HG03460 (cell line): ENCODE results near the gene ADCY5.

Source experiments
- ATAC-seq: cut with Tn5 transposase; IDR thresholded peaks from one replicate; pipeline ENCODE4 v1.9.1; 2021; ENCODE audit not compliant: unreplicated experiment

ADCY5 gene

DNA sequence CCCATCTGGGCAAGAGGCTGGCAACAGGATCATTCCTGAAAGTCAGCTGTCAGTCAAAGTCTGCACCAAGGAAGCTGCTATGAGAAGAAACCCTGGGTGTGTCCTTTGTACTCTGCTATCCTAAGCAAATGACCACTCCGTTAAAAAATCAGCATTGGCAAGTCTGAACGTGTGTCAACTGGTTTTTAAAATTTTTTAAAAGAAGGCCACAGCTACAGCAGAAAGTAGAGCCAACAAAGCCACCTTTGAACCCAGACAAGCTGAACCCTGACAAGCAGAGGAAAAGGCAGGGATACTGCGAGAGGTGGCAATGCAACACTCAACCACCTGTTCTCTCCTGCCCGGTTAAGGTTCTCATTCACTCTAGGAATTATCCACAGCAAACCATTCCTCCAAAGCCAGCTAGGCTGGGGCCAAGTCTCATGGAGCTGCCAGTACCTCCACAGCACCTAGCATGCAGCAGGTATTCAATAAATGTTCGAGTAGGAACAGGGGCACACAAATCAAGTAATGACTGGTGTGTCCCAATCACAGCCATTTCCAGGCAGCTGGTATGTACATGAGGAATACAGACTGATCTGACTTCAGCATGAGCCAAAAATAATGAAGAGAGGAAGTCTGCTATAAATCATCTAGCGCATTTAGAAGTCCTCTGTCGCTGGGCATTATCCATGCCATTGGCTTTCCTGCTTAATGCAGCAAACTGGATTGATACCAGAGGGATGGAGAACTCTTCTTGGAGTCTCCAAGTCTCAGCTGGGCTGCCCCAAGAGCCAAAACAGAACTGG is 76.0 kb downstream of the ADCY5 start:
- no peak for ATAC-seq

DNA sequence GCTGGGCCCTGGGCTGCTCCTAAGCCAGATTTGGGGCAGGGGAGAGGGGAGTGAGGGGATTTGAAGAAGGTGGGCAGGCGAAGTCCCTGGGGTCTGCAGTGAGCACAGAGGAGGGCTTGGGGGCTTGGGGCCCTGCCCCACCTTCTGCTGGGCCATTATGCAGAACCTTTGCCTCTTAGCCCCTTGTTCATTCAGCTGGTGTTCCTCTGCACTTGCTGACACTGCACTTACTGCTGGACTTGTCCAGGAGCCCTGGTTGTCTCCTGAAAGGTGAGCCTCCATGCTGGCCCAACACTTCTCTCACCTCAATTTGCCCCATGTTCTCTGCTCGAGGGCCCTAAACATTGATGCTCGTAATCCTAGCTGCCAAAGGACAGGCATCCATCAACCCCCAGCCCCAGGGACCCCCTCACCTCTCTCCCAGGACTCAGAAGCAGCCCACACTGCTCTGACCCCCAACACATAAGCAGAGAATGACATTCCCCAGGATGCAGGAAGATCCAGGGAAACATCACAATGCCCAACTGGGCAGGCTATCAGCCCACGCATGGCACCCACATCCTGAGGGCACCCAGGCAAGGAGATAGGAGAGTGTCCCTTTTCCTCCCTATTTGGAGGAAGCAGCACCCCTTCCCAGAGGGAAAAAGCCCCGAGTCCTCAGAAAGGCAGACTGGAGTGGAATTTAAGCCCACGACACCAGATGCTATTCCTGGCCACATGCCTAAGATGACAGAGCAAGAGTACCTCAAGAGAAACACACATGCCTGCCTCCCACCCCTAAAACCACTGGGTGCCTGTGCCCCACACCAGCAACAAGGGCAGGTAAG is 76.8 kb downstream of the ADCY5 start:
- no peak for ATAC-seq

GRCh38 chr3:123371426-123371825 is 77.5 kb downstream of the ADCY5 start:
- no peak for ATAC-seq

GRCh38 chr3:123370819-123371218 is 78.1 kb downstream of the ADCY5 start:
- no peak for ATAC-seq

DNA sequence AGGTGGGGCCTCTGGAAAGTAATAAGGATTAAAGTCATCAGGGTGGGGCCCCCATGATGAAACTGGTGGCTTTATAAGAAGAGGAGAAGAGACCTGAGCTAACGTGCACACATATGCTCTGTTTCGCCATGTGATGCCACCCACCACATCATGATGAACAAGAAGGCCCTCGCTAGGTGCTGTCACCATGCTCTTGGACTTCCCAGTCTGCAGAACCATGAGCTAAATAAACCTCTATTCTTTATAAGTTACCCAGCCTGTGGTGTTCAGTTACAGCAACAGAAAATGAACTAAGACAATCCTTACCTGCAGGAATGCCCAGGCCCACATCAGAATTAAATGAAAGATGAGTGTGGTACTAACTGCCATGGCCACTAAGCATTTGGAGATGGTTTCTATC is 79.8 kb downstream of the ADCY5 start:
- no peak for ATAC-seq

GRCh38 chr3:123367467-123368154 is 81.3 kb downstream of the ADCY5 start:
- ATAC-seq, result no peak

- ATAC-seq, result no peak
These were observed 83.3 kb downstream of the ADCY5 start for GRCh38 chr3:123365450-123366143.

DNA sequence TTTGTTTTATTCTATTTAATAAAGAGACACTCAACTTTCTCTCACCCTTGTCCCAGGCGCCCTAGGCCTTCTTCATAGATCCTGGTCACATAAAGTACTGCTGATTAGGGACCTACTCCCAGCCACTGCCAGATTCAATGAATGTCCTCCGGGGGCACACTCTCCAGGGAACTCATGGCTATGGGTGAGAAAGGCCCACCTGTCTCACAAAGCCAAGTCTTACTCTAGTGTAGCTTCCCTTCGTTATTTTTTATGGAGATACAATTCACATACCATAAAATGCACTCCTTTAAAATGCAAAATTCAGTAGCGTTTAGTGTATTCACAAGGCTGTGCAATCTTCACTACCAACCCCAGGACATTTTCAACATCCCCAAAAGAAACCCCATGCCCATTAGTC is 87.8 kb downstream of the ADCY5 start:
- ATAC-seq, result no peak

DNA sequence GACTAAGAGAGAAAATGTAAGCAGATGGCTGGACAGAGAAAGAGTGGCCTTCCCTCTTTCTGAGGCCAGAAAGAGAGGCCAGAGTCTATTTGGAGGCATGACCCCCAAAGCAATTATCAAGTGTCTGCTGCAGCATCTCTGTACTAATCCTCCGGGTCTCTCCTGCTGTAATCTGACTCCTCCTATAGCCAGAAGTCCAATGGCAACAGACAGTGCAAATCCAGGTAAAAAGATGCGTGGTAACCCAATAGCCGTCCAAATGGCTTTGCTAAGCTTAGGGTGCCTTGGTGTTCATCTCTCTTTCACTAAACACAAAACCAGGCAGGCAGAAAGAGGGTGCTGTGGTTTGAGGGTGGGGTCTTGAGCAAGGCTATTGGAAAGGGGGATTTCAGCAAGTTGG is 91.6 kb downstream of the ADCY5 start:
- ATAC-seq, result no peak

- no peak for ATAC-seq
These were observed 95.0 kb downstream of the ADCY5 start for GRCh38 chr3:123353850-123354233.

DNA sequence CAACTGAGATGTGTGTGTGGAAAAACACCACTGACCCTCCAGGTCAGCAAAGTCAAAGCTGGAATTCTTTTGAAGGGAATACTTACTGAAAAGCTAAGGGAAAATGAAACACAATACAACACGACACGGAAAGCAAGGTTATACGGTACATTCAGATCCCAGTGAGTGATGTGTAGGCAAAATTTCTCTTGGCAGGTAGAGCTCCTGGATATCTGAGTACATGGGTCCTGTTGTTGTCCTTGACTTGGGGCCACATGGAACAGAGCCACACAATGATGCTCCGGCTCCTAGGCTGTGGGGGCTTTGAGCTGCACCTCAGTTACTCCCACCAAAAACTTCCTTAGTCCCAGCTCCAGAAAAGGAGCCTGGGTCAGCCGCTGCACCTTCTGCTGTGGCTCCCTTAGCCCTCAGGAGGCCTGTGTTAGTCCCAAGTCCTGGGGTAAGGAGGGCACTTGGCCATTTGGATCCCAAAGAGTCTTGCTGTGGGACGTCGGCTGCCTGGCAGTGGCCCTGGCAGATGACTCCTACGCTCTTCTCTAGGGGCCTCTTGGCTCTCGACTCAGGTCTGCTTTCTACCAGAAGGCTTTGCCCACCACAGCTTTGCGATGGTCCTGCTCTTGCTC is 95.6 kb downstream of the ADCY5 start:
- no peak for ATAC-seq

GRCh38 chr3:123352134-123352554 is 96.7 kb downstream of the ADCY5 start:
- ATAC-seq, result no peak

DNA sequence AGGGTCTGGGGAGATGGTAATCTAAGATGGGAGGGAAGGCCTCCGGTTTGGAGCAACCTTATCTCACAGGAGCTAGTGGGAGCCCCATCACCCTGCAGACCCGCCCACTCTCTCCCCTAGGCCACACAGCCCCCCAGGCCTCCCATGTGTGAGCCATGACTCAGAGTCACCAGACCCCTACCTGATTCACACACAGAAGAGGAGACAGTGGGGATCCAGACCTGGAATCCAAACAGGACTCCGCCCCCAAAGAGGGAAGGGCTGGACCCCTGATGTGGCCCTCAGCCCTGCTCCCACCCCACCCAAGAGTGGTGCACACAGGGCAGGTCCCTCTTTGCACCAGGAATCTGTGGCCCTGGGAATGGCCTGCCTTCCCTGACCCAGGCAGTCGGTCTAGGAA is 97.4 kb downstream of the ADCY5 start:
- ATAC-seq, result no peak

DNA sequence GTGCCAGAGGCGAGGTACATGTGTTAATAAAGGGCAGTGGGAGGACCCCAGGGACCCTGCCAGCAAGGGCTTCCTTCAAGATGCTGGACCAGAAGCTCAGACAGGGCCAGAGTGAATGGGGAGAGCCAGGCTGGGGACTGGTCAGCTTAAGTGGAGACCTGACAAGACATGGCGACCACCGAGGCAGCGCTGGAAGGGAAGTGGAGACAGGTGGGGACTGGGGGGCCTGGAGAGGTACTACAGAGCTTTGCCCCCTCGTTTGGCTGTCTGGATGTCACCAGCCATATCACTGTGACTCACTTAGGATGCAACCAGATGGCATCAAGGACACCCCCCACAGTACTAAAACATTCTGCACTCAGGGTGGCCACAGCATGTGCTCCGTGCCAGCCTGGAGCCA is 97.9 kb downstream of the ADCY5 start:
- ATAC-seq, result no peak

DNA sequence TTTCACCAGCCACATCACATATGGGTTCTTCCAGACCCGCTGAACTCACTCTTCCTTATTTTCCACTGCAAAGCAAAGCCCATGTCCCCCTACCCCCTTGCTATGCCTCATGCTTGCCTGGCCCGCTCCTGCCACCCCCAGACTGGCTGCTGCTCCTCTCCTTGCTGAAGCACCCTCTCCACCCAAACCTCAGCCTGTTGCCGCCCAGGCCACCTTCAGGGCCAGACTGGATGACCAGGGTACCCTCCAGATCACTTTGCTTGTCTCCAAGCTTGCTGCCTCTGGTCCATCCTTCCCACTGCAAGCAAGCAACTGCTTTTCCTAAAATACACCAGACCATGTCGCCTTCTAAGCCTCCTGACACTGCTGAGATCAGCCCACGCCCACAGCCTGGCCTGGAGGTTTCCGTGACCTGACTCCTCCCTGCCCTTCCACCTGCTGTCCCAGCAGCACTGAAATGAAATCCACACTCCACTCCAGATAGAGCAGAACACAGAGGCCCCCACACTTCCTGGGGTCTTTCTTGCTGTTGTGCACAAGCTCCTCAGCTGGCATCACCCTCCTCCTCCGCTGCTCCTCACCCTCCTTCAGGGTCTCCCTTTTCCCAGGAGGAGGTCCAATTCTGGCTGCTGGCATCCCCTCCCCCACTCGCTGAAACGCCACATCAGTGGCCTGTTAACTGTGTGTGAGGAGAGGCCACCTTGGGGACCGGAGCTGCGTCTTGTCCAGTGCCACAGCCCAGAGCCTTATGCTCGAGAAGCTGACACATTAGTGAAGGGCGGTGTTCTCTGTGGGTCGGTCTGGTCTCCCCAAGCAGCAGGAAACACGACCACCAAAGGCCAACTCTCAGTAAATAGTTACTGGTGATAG is 99.1 kb downstream of the ADCY5 start:
- no peak for ATAC-seq

DNA sequence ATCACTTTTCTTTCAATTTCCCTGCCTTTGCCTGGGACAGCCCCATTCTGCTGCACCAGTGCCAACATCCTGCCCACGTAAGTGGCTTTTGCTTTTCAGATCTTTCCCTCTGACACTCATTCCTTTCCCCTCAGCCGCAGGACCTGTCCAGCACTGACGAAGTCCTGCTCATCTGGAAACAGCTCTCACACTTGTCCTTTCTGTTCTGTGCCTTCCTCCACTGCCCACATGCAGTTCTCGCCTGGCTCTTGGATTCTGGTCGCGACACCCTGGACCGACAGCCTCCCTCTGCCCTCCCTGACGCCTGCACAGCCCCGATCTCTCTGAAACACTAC is 99.7 kb downstream of the ADCY5 start:
- no peak for ATAC-seq

- ATAC-seq, result no peak
These were observed 100.3 kb downstream of the ADCY5 start for GRCh38 chr3:123348471-123349200.

GRCh38 chr3:123347691-123348264 is 101.1 kb downstream of the ADCY5 start:
- ATAC-seq, result no peak

- ATAC-seq, result no peak
These were observed 101.7 kb downstream of the ADCY5 start for GRCh38 chr3:123347205-123347604.
